ENCODE measurements around the gene BARX1. TPM values are rescaled to one million over a fixed set of nuclear protein-coding genes. Genes with fewer than 3 reads are reported as not detected.

Gene BARX1
- total RNA-seq, 2 donors from 2014 or later, result 0.38 to 1.7 TPM

DNA sequence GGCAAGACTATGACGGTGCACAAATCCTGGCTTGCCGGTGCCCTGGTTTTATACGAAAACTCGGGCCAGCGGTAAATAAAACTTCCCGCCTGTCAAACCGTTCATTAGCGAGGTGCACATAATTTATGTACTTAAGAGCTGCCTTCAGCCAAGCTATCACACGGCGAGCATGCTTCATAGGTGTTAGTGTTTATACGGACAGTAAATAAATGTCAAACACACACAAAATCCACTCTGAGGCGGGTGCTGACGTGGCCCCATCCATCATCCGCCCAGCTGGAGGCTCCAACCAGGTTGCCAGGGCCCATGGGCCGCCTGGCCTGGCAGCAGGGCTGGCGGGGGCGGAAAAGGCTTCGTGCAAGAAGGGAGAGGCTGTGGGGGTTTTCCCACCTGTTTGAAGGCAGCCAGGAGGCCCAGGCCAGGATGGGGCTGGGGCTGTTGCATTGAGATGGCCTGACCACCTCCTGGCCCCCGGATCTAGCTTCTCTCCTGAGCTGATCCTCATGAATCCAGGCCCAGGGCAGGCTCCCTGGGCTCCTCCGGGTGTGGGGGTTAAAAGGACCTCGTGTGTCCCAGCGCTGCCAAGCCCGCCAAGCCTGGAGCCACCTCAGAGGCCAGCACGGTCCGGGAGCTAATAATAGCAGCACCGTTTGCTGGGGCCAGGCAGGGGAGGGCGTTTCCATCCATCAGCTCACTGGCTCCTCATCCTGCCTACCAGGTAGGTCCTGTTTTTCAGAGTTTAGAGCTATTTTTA lies 43.2 kb downstream of the BARX1 start:
- H3K4me1 Mint-ChIP-seq (ENCODE audit: low read depth), result peaks cover 9% of the 10 kb centered on the region
- ATAC-seq (replicated peaks in 1 of 2) (no peak), DNase-seq (no peak)
- no peaks in the 10 kb centered on the region for H3K9me3 Mint-ChIP-seq
- H3K36me3 Mint-ChIP-seq (ENCODE audit: insufficient read depth in 2 of 2), result no peaks in the 10 kb centered on the region
- no peak overlapping the region for H3K4me3 Mint-ChIP-seq
- H3K27me3 Mint-ChIP-seq (ENCODE audit: low read depth), result peaks cover 12% of the 10 kb centered on the region
- H3K27ac Mint-ChIP-seq, result no peak overlapping the region

GRCh38 chr9:93911136-93911745 lies 43.9 kb downstream of the BARX1 start:
- Mint-ChIP-seq H3K27me3 (ENCODE audit: low read depth) (peaks cover 12% of the 10 kb centered on the region), H3K27ac (no peak overlapping the region), H3K9me3 (no peaks in the 10 kb centered on the region), H3K4me3 (no peak overlapping the region), H3K4me1 (ENCODE audit: low read depth) (peaks cover 9% of the 10 kb centered on the region), H3K36me3 (ENCODE audit: insufficient read depth in 2 of 2) (no peaks in the 10 kb centered on the region)
- ATAC-seq (replicated peaks in 1 of 2) (no peak), DNase-seq (no peak)

GRCh38 chr9:93910598-93910997 lies 44.6 kb downstream of the BARX1 start:
- Mint-ChIP-seq H3K4me3 (no peak overlapping the region), H3K4me1 (ENCODE audit: low read depth) (peaks cover 9% of the 10 kb centered on the region), H3K36me3 (ENCODE audit: insufficient read depth in 2 of 2) (no peaks in the 10 kb centered on the region), H3K27me3 (ENCODE audit: low read depth) (peaks cover 12% of the 10 kb centered on the region), H3K9me3 (no peaks in the 10 kb centered on the region), H3K27ac (no peak overlapping the region)
- no peak for DNase-seq
- ATAC-seq (replicated peaks in 1 of 2), result no peak

DNA sequence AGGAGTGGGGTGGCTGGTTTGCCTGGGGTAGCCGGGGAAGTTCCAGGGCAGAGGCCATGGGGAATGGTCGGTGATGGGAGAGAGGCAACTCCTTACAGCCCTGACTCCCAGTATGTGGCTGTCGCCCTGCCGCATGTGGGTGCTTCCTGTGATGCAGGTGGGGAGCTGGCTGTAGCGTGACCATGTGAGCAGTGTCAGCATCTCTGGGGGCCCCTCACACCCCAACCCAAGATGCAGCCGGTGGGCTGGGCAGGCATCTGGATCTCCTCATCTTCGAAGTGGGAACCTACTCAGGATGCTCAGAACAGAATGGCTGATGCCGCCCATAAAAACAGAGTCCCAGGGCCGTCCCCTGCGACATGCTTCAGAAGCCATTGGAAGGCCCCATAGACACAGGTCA lies 45.0 kb downstream of the BARX1 start:
- H3K36me3 Mint-ChIP-seq (ENCODE audit: insufficient read depth in 2 of 2), result no peaks in the 10 kb centered on the region
- H3K4me1 Mint-ChIP-seq (ENCODE audit: low read depth), result peaks cover 9% of the 10 kb centered on the region
- H3K4me3 Mint-ChIP-seq, result no peak overlapping the region
- peaks cover 12% of the 10 kb centered on the region for H3K27me3 Mint-ChIP-seq (ENCODE audit: low read depth)
- no peaks in the 10 kb centered on the region for H3K9me3 Mint-ChIP-seq
- no peak for ATAC-seq (replicated peaks in 1 of 2)
- no peak overlapping the region for H3K27ac Mint-ChIP-seq
- DNase-seq, result no peak

- Mint-ChIP-seq H3K4me1 (ENCODE audit: low read depth) (peaks cover 9% of the 10 kb centered on the region), H3K27me3 (ENCODE audit: low read depth) (peaks cover 12% of the 10 kb centered on the region), H3K9me3 (no peaks in the 10 kb centered on the region), H3K4me3 (no peak overlapping the region), H3K27ac (no peak overlapping the region), H3K36me3 (ENCODE audit: insufficient read depth in 2 of 2) (no peaks in the 10 kb centered on the region)
- ATAC-seq (replicated peaks in 1 of 2), result no peak
- no peak for DNase-seq
These were observed 45.9 kb downstream of the BARX1 start for GRCh38 chr9:93909242-93909616.

- H3K4me1 Mint-ChIP-seq (ENCODE audit: low read depth), result peaks cover 9% of the 10 kb centered on the region
- H3K9me3 Mint-ChIP-seq, result no peaks in the 10 kb centered on the region
- no peak overlapping the region for H3K27ac Mint-ChIP-seq
- no peaks in the 10 kb centered on the region for H3K36me3 Mint-ChIP-seq (ENCODE audit: insufficient read depth in 2 of 2)
- ATAC-seq (replicated peaks in 1 of 2), result no peak
- H3K4me3 Mint-ChIP-seq, result no peak overlapping the region
- H3K27me3 Mint-ChIP-seq (ENCODE audit: low read depth), result peaks cover 12% of the 10 kb centered on the region
- DNase-seq, result no peak
These were observed 46.4 kb downstream of the BARX1 start for GRCh38 chr9:93908591-93909241.

GRCh38 chr9:93907551-93908199 lies 47.5 kb downstream of the BARX1 start:
- H3K27me3 Mint-ChIP-seq (ENCODE audit: low read depth), result peaks cover 12% of the 10 kb centered on the region
- no peaks in the 10 kb centered on the region for H3K36me3 Mint-ChIP-seq (ENCODE audit: insufficient read depth in 2 of 2)
- ATAC-seq (replicated peaks in 1 of 2) (no peak), DNase-seq (no peak)
- H3K27ac Mint-ChIP-seq, result no peak overlapping the region
- no peak overlapping the region for H3K4me3 Mint-ChIP-seq
- H3K9me3 Mint-ChIP-seq, result no peaks in the 10 kb centered on the region
- H3K4me1 Mint-ChIP-seq (ENCODE audit: low read depth), result peaks cover 9% of the 10 kb centered on the region

DNA sequence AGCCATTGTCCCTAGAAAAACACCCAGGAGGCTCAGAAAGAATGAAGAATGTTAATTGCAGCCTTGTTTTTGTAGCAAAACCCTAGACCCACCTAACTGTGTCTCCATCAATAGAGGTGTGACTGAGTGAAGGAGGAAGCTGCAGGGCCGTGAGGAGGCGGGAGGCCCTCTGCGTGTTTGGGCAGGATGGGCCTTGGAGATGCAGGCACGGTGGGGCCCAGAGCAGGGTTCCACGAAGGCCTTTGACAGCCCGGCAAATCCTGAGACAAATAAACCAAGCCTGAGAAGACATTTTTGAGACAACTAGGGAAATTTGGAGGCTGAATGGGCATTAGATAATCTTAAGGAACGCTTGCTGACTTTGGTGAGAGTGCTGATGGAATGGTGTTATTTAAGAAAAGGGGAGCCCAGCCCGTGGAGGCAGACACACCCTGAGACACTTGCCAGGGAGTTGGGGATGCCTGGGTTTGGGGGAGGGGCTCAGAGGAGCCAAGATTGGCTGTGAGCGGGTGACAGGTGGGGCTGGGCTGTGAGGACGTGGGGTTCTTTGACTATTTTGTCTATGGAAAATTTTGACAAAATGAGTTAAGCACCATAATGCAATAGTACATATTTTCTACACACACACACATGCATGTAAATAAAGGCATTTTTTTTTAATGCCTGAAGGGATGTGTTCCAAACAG lies 48.8 kb downstream of the BARX1 start:
- Mint-ChIP-seq H3K27ac (no peak overlapping the region), H3K4me1 (ENCODE audit: low read depth) (peaks cover 9% of the 10 kb centered on the region), H3K9me3 (no peaks in the 10 kb centered on the region), H3K4me3 (no peak overlapping the region), H3K36me3 (ENCODE audit: insufficient read depth in 2 of 2) (no peaks in the 10 kb centered on the region), H3K27me3 (ENCODE audit: low read depth) (peaks cover 12% of the 10 kb centered on the region)
- DNase-seq, result no peak
- ATAC-seq (replicated peaks in 1 of 2), result no peak

DNA sequence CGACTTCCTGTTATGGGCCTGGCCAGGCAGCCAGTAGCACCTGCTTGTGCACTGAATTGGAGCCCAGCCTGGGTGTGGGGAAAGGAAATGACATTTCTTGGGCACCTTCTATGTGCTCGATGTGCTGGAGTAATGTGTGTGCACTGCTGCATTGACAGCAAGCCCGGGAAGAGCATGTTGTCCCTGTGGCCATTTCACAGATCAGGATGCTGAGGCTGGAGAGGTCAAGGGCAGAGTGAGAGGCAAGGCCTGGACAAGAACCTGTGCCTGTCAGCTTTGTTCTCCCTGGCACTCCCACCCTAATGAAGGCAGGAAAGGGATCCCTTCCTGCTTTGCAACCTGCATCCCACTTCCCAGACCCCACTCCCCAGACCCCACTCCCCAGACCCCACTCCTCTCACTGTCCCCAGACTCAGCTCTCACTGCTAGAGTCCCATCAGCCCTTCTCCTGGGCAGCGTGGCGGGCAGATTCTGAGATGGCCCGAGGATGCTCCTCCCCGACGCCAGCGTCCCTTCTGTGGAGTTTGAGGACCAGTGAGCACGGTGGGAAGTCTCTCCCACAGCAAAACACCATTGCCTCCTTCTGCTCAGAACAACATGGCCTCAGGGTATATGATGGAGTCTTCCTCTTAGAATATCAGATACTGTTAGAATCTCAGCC lies 49.6 kb downstream of the BARX1 start:
- Mint-ChIP-seq H3K36me3 (ENCODE audit: insufficient read depth in 2 of 2) (no peaks in the 10 kb centered on the region), H3K4me1 (ENCODE audit: low read depth) (peaks cover 9% of the 10 kb centered on the region), H3K9me3 (no peaks in the 10 kb centered on the region), H3K27ac (no peak overlapping the region), H3K4me3 (no peak overlapping the region), H3K27me3 (ENCODE audit: low read depth) (peaks cover 12% of the 10 kb centered on the region)
- no peak for ATAC-seq (replicated peaks in 1 of 2)
- DNase-seq, result no peak

DNA sequence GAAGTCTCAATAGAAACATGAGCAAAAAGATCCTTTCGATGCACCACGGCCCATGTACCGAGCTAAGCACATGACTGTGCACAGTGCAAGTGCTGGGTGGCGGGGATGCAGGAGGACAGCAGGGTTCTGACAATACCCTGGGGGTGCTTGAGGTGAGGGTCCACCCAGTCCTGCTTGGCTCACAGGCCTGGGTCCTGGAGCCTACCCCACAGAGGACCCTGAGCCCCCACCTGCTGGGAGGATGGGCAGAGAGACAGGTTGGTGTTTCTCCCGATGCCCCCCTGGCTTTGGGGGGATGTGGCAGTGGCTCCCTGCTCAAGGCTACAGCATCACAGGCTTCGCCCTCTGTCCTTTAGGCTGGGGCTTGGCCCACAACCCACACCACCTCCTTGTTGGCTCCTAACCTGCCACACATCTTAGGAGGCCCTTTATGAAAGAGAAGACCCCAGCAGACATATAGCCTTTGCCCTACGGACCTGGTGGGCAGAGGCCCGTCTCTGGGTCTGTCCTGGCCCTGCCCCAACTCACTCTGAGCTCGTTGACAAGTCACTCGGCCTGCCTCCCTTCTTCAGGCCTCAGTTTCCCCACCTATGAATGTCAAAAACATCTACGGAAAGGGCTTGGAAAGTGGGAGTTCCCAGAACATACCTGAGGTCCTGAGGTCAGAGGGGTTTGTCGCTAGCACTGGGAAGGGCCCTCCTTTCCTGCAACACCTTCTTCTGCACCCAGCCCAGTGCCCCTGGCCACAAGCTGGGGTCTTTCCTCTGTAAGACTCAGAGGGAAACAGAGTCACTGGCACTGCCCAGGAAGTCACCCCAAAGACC lies 50.3 kb downstream of the BARX1 start:
- no peaks in the 10 kb centered on the region for H3K9me3 Mint-ChIP-seq

GRCh38 chr9:93903886-93904648 lies 51.1 kb downstream of the BARX1 start:
- no peaks in the 10 kb centered on the region for H3K36me3 Mint-ChIP-seq (ENCODE audit: insufficient read depth in 2 of 2)
- DNase-seq (no peak), ATAC-seq (replicated peaks in 1 of 2) (no peak)
- H3K27me3 Mint-ChIP-seq (ENCODE audit: low read depth), result peaks cover 11% of the 10 kb centered on the region
- H3K9me3 Mint-ChIP-seq, result no peaks in the 10 kb centered on the region
- no peak overlapping the region for H3K27ac Mint-ChIP-seq
- peaks cover 7% of the 10 kb centered on the region for H3K4me1 Mint-ChIP-seq (ENCODE audit: low read depth)
- H3K4me3 Mint-ChIP-seq, result no peak overlapping the region

More for the DNA sequence above, 50.3 kb downstream of the BARX1 start:
- Mint-ChIP-seq H3K4me3 (no peak overlapping the region), H3K4me1 (ENCODE audit: low read depth) (peaks cover 9% of the 10 kb centered on the region), H3K27ac (no peak overlapping the region), H3K27me3 (ENCODE audit: low read depth) (peaks cover 12% of the 10 kb centered on the region), H3K36me3 (ENCODE audit: insufficient read depth in 2 of 2) (no peaks in the 10 kb centered on the region)
- no peak for ATAC-seq (replicated peaks in 1 of 2)
- DNase-seq, result no peak
